GM23248 (cell line): ENCODE data around the gene ARID4B. TPM values are rescaled to one million over a fixed set of nuclear protein-coding genes. Genes with fewer than 3 reads are reported as not detected.
A peak's percentile ranks its signal among the peaks of the same experiment; 100 is the strongest.
"Not testable (repeated sequence)": the region's sequence is repeated elsewhere in the genome, so short reads cannot be mapped to it uniquely, and the experiment has no call there.

ENCODE experiments used
- DNase-seq: peaks from one replicate; pipeline ENCODE4 v3.0.0-alpha.2; 2015
- H2AFZ ChIP-seq: fragments of 200-600 bp; sonication (generic); 2 replicates; pipeline ENCODE4 v1.6.1; 2016; ENCODE audit warnings: antibody characterized with exemption
- H3F3A ChIP-seq: fragments of 200-600 bp; sonication (generic); 2 replicates; pipeline ENCODE4 v1.6.1; 2016; ENCODE audit warnings: mild to moderate bottlenecking, antibody characterized with exemption, mixed run types; ENCODE audit not compliant: insufficient read depth
- H3K27ac ChIP-seq: fragments of 200-600 bp; sonication (generic); 2 replicates; pipeline ENCODE4 v1.5.1; 2016; ENCODE audit warnings: mild to moderate bottlenecking
- H3K27me3 ChIP-seq: fragments of 200-600 bp; sonication (generic); replicated peaks from 2 replicates; pipeline ENCODE4 v1.6.1; 2016; ENCODE audit warnings: mild to moderate bottlenecking; ENCODE audit not compliant: insufficient read depth
- H3K36me3 ChIP-seq: fragments of 200-600 bp; sonication (generic); 2 replicates; pipeline ENCODE4 v1.6.1; 2016; ENCODE audit warnings: low read depth, mild to moderate bottlenecking
- H3K4me1 ChIP-seq: fragments of 200-600 bp; sonication (generic); 2 replicates; pipeline ENCODE4 v1.6.1; 2016; ENCODE audit warnings: mild to moderate bottlenecking; ENCODE audit not compliant: insufficient read depth
- H3K4me2 ChIP-seq: fragments of 200-600 bp; sonication (generic); one replicate; pipeline ENCODE4 v1.6.1; 2016; ENCODE audit warnings: mild to moderate bottlenecking; ENCODE audit not compliant: unreplicated experiment
- H3K4me3 ChIP-seq: fragments of 200-600 bp; sonication (generic); 2 replicates; pipeline ENCODE4 v1.5.1; 2016; ENCODE audit warnings: mild to moderate bottlenecking
- H3K79me2 ChIP-seq: fragments of 200-600 bp; sonication (generic); 2 replicates; pipeline ENCODE4 v1.6.1; 2016; ENCODE audit warnings: mild to moderate bottlenecking; ENCODE audit not compliant: insufficient read depth
- H3K9ac ChIP-seq: fragments of 200-600 bp; sonication (generic); 2 replicates; pipeline ENCODE4 v1.6.1; 2016; ENCODE audit warnings: mild to moderate bottlenecking
- H3K9me2 ChIP-seq: fragments of 200-600 bp; sonication (generic); 2 replicates; pipeline ENCODE4 v1.6.1; 2016; ENCODE audit warnings: mixed run types, mild to moderate bottlenecking, moderate library complexity; ENCODE audit not compliant: insufficient read depth
- H3K9me3 ChIP-seq: fragments of 200-600 bp; sonication (generic); one replicate; pipeline ENCODE4 v1.6.1; 2017; ENCODE audit warnings: low read depth
- H4K20me1 ChIP-seq: fragments of 200-600 bp; sonication (generic); 2 replicates; pipeline ENCODE4 v1.6.0; 2016; ENCODE audit not compliant: insufficient read depth
- EZH2 ChIP-seq: fragments of 200-600 bp; sonication (generic); IDR thresholded peaks from 2 replicates; pipeline ENCODE4 v1.6.1; 2018; ENCODE audit warnings: antibody characterized with exemption, mild to moderate bottlenecking; ENCODE audit not compliant: insufficient read depth, poor library complexity, severe bottlenecking
- EZH2phosphoT487 ChIP-seq: fragments of 200-600 bp; sonication (generic); IDR thresholded peaks from 2 replicates; pipeline ENCODE4 v1.6.1; 2018; ENCODE audit warnings: antibody characterized with exemption, moderate library complexity, mild to moderate bottlenecking, low read depth; ENCODE audit not compliant: insufficient read depth
- WGBS, 2 experiments: methylation state at CpG; one replicate each; pipeline ENCODE4 v1.1.6; 2015 to 2017; ENCODE audit warnings: low lambda C conversion rate in 2 of 2, low coverage in 1 of 2; ENCODE audit errors: missing lambda C conversion rate in 2 of 2; 5-methylcytosine and 5-hydroxymethylcytosine counted together
- in situ Hi-C: fragments of 300-500 bp; cut with MboI; formaldehyde crosslinking; loops from 2 replicates; pipeline ENCODE4 v1.15.0; 2020
- polyA plus RNA-seq: library from polyadenylated mRNA; unstranded; fragments of >200 nt; fragmentation: Nextera tagmentation; extraction: Ambion mirVana; gene quantifications from 2 replicates; pipeline ENCODE4 v1.2.1, GENCODE V29; 2016
- total RNA-seq: library from RNA; depleted of rRNA; stranded (reverse); fragments of >200 nt; shearing (Covaris generic); gene quantifications from 2 replicates; pipeline ENCODE4 v1.2.3, GENCODE V29; 2014

The ARID4B gene
- total and polyA plus RNA-seq, 2 experiments from 2014 or later = 17.8 to 25.6 TPM

GRCh38 chr1:235270625-235271024 lies 57.4 kb downstream of the ARID4B start:
- Histone ChIP-seq H3K4me2 (peak overlapping the region; percentile 93), H3K36me3 (no peaks in the 10 kb centered on the region)
- in situ Hi-C loops = no loop called here

GRCh38 chr1:235269990-235270389 lies 58.0 kb downstream of the ARID4B start:
- H3K9me3 ChIP-seq, in situ Hi-C loops, H3K36me3 ChIP-seq, H3K27me3 ChIP-seq, H3K9me2 ChIP-seq: not testable (repeated sequence)
- Histone ChIP-seq H3K4me1 (peaks cover 22% of the 10 kb centered on the region), H2AFZ (peak overlapping the region; percentile 53), H3K27ac (peak overlapping the region; percentile 90), H3K79me2 (peaks cover 100% of the 10 kb centered on the region), H4K20me1 (peaks cover 17% of the 10 kb centered on the region; the same call in 1 of the 2 replicates), H3K9ac (peak overlapping the region; percentile 81), H3F3A (peaks cover 15% of the 10 kb centered on the region), H3K4me3 (peak overlapping the region; percentile 64), H3K4me2 (peak overlapping the region; percentile 93)
- peak; percentile 54 for DNase-seq
- WGBS, 2 experiments = 4 to 7% methylated on average over 18 of the region's 18 CpGs

More at GRCh38 chr1:235270625-235271024, 57.4 kb downstream of the ARID4B start:
- H3K9me3 ChIP-seq = no peaks in the 10 kb centered on the region
- H3K4me1 ChIP-seq = peaks cover 20% of the 10 kb centered on the region
- peaks cover 15% of the 10 kb centered on the region for H3F3A ChIP-seq
- peak overlapping the region; percentile 64 for H3K4me3 ChIP-seq
- H3K9ac ChIP-seq = peak overlapping the region; percentile 81
- H4K20me1 ChIP-seq = peaks cover 17% of the 10 kb centered on the region; the same call in 1 of the 2 replicates
- 0 out of 2 replicates have a peak overlapping the region, but pooled peaks have one; percentile 53 for H2AFZ ChIP-seq
- H3K27ac ChIP-seq = peak overlapping the region; percentile 90
- peaks cover 100% of the 10 kb centered on the region for H3K79me2 ChIP-seq
- peak; percentile 81 for DNase-seq
- H3K9me2 ChIP-seq = no peaks in the 10 kb centered on the region
- TF ChIP-seq EZH2phosphoT487 = no peak
- H3K27me3 ChIP-seq = no peaks in the 10 kb centered on the region

GRCh38 chr1:235268379-235269125 lies 59.4 kb downstream of the ARID4B start:
- in situ Hi-C loops = no loop called here
- WGBS, 2 experiments = 97 to 98% methylated on average over 11 of the region's 11 CpGs

GRCh38 chr1:235266967-235267366 lies 61.0 kb downstream of the ARID4B start:
- H4K20me1 ChIP-seq = 0 out of 2 replicates have a peak, but pooled peaks cover 15% of the 10 kb centered on the region
- TF ChIP-seq EZH2 (no peak), EZH2phosphoT487 (no peak)
- H3K27me3 ChIP-seq = no peaks in the 10 kb centered on the region
- WGBS, 2 experiments = 96 to 97% methylated on average over 8 of the region's 8 CpGs
- H3F3A ChIP-seq = peaks cover 15% of the 10 kb centered on the region
- no peak for DNase-seq
- H3K4me2 ChIP-seq = no peak overlapping the region
- no peaks in the 10 kb centered on the region for H3K9me2 ChIP-seq
- no peak overlapping the region for H3K4me3 ChIP-seq
- peaks cover 100% of the 10 kb centered on the region for H3K79me2 ChIP-seq
- H3K9me3 ChIP-seq = no peaks in the 10 kb centered on the region
- H3K27ac ChIP-seq = no peak overlapping the region
- H2AFZ ChIP-seq = no peak overlapping the region
- no peak overlapping the region for H3K9ac ChIP-seq
- H3K36me3 ChIP-seq = no peaks in the 10 kb centered on the region
- peaks cover 27% of the 10 kb centered on the region for H3K4me1 ChIP-seq
- in situ Hi-C loops = no loop called here

More at GRCh38 chr1:235268379-235269125, 59.4 kb downstream of the ARID4B start:
- no peaks in the 10 kb centered on the region for H3K9me2 ChIP-seq
- no peak overlapping the region for H3K9ac ChIP-seq
- no peak overlapping the region for H3K27ac ChIP-seq
- H2AFZ ChIP-seq = no peak overlapping the region
- H3K9me3 ChIP-seq = no peaks in the 10 kb centered on the region
- H3K27me3 ChIP-seq = no peaks in the 10 kb centered on the region
- no peak overlapping the region for H3K4me2 ChIP-seq
- H3K4me3 ChIP-seq = 0 out of 2 replicates have a peak overlapping the region, but pooled peaks have one; percentile 64
- no peaks in the 10 kb centered on the region for H3K36me3 ChIP-seq
- H4K20me1 ChIP-seq = peaks cover 12% of the 10 kb centered on the region; the same call in 1 of the 2 replicates
- peaks cover 15% of the 10 kb centered on the region for H3F3A ChIP-seq
- DNase-seq = no peak
- H3K79me2 ChIP-seq = peaks cover 100% of the 10 kb centered on the region
- TF ChIP-seq EZH2 (no peak), EZH2phosphoT487 (no peak)
- H3K4me1 ChIP-seq = peaks cover 22% of the 10 kb centered on the region
